Kidney glomerular epithelial cell (primary cell): ENCODE results near the gene MYO18A.

Experiments used
- DNase-seq: peaks from one replicate; lab custom pipeline; 2025; lab: John Stamatoyannopoulos, UW

MYO18A gene

GRCh38 chr17:29077320-29077719 is 102.9 kb downstream of the MYO18A start:
- no peak for DNase-seq

- no peak for DNase-seq
Measured at GRCh38 chr17:29076722-29077121, 103.5 kb downstream of the MYO18A start.

- no peak for DNase-seq
Measured at GRCh38 chr17:29076087-29076486, 104.1 kb downstream of the MYO18A start.

- no peak for DNase-seq
Measured at GRCh38 chr17:29074488-29074887, 105.7 kb downstream of the MYO18A start.

GRCh38 chr17:29073520-29073919 is 106.7 kb downstream of the MYO18A start:
- DNase-seq, result no peak

GRCh38 chr17:29073045-29073444 is 107.2 kb downstream of the MYO18A start:
- DNase-seq, result no peak

GRCh38 chr17:29071303-29071702 is 108.9 kb downstream of the MYO18A start:
- no peak for DNase-seq

GRCh38 chr17:29070781-29071180 is 109.4 kb downstream of the MYO18A start:
- DNase-seq, result no peak

- no peak for DNase-seq
Measured at GRCh38 chr17:29070308-29070707, 109.9 kb downstream of the MYO18A start.

GRCh38 chr17:29069526-29070041 is 110.6 kb downstream of the MYO18A start:
- no peak for DNase-seq

- no peak for DNase-seq
Measured at GRCh38 chr17:29068818-29069217, 111.4 kb downstream of the MYO18A start.

- no peak for DNase-seq
Measured at GRCh38 chr17:29066606-29067005, 113.6 kb downstream of the MYO18A start.

GRCh38 chr17:29066047-29066446 is 114.2 kb downstream of the MYO18A start:
- no peak for DNase-seq

- DNase-seq, result no peak
Measured at GRCh38 chr17:29063992-29064391, 116.2 kb downstream of the MYO18A start.

- no peak for DNase-seq
Measured at GRCh38 chr17:29062215-29062614, 118.0 kb downstream of the MYO18A start.

- no peak for DNase-seq
Measured at GRCh38 chr17:29061036-29061435, 119.2 kb downstream of the MYO18A start.

- no peak for DNase-seq
Measured at GRCh38 chr17:29060475-29060874, 119.7 kb downstream of the MYO18A start.

- DNase-seq, result peak; percentile 76
Measured at GRCh38 chr17:29059281-29059680, 120.9 kb downstream of the MYO18A start.

GRCh38 chr17:29058391-29058790 is 121.8 kb downstream of the MYO18A start:
- no peak for DNase-seq

- no peak for DNase-seq
Measured at GRCh38 chr17:29057361-29057760, 122.8 kb downstream of the MYO18A start.

GRCh38 chr17:29054835-29055234 is 125.4 kb downstream of the MYO18A start:
- DNase-seq, result no peak

- DNase-seq, result peak; percentile 43
Measured at GRCh38 chr17:29051731-29052130, 128.5 kb downstream of the MYO18A start.

- DNase-seq, result no peak
Measured at GRCh38 chr17:29051194-29051593, 129.0 kb downstream of the MYO18A start.

- no peak for DNase-seq
Measured at GRCh38 chr17:29050176-29050575, 130.0 kb downstream of the MYO18A start.
